ENCODE measurements around the gene VMP1. TPM values are rescaled to one million over a fixed set of nuclear protein-coding genes. Genes with fewer than 3 reads are reported as not detected.

Gene VMP1
- total and polyA plus RNA-seq, 4 donors = 92.5 to 249 (median 157) TPM

GRCh38 chr17:59669411-59669810 lies 38.0 kb upstream of the VMP1 start:
- Histone ChIP-seq H3K4me3 (no peak overlapping the region), H3K4me1 (ENCODE audit: control insufficient read depth in 5 of 5, insufficient read depth in 5 of 5, low read length in 5 of 5) (no peaks in the 10 kb centered on the region), H3K36me3 (ENCODE audit: control insufficient read depth in 4 of 4, insufficient read depth in 4 of 4, low read length in 4 of 4) (peaks cover 15 to 54% (median 30%) of the 10 kb centered on the region in 4 donors), H3K27me3 (ENCODE audit: control insufficient read depth in 3 of 3, insufficient read depth in 3 of 3, low read length in 2 of 3) (no peaks in the 10 kb centered on the region), H3K9me3 (ENCODE audit: control insufficient read depth in 4 of 4, insufficient read depth in 3 of 4, low read length in 3 of 4) (no peaks in the 10 kb centered on the region), H3K27ac (ENCODE audit: low read depth in 1 of 2, low read length in 1 of 2) (no peak overlapping the region), H3K9ac (ENCODE audit: insufficient read depth in 1 of 2, low read length in 2 of 2) (no peak overlapping the region)
- 59 to 67% methylated on average over 1 of the region's 1 CpG for WGBS, 2 donors
- ATAC-seq (ENCODE audit: insufficient read depth, low FRiP score) (no peak), DNase-seq (no peak)
- no peak for TF ChIP-seq CTCF (IDR thresholded peaks at IDR 0.05; ENCODE audit: control extremely low read depth, extremely low read depth)

- DNase-seq (no peak), ATAC-seq (ENCODE audit: insufficient read depth, low FRiP score) (no peak)
- Histone ChIP-seq H3K27ac (ENCODE audit: low read depth in 1 of 2, low read length in 1 of 2) (no peak overlapping the region), H3K4me1 (ENCODE audit: control insufficient read depth in 5 of 5, insufficient read depth in 5 of 5, low read length in 5 of 5) (no peaks in the 10 kb centered on the region), H3K36me3 (ENCODE audit: control insufficient read depth in 4 of 4, insufficient read depth in 4 of 4, low read length in 4 of 4) (peaks cover 12 to 54% (median 26%) of the 10 kb centered on the region in 4 donors), H3K27me3 (ENCODE audit: control insufficient read depth in 3 of 3, insufficient read depth in 3 of 3, low read length in 2 of 3) (no peaks in the 10 kb centered on the region), H3K9ac (ENCODE audit: insufficient read depth in 1 of 2, low read length in 2 of 2) (no peak overlapping the region), H3K4me3 (no peak overlapping the region), H3K9me3 (ENCODE audit: control insufficient read depth in 4 of 4, insufficient read depth in 3 of 4, low read length in 3 of 4) (no peaks in the 10 kb centered on the region)
- no peak for TF ChIP-seq CTCF (IDR thresholded peaks at IDR 0.05; ENCODE audit: control extremely low read depth, extremely low read depth)
- 97 to 100% methylated on average over 1 of the region's 1 CpG for WGBS, 2 donors
Observed at GRCh38 chr17:59669944-59670343, 37.5 kb upstream of the VMP1 start.

GRCh38 chr17:59671386-59671785 lies 36.1 kb upstream of the VMP1 start:
- Histone ChIP-seq H3K27me3 (ENCODE audit: control insufficient read depth in 3 of 3, insufficient read depth in 3 of 3, low read length in 2 of 3) (no peaks in the 10 kb centered on the region), H3K9me3 (ENCODE audit: control insufficient read depth in 4 of 4, insufficient read depth in 3 of 4, low read length in 3 of 4) (no peaks in the 10 kb centered on the region), H3K36me3 (ENCODE audit: control insufficient read depth in 4 of 4, insufficient read depth in 4 of 4, low read length in 4 of 4) (peaks cover 8 to 56% (median 26%) of the 10 kb centered on the region in 4 donors), H3K27ac (ENCODE audit: low read depth in 1 of 2, low read length in 1 of 2) (no peak overlapping the region), H3K9ac (ENCODE audit: insufficient read depth in 1 of 2, low read length in 2 of 2) (no peak overlapping the region), H3K4me1 (ENCODE audit: control insufficient read depth in 5 of 5, insufficient read depth in 5 of 5, low read length in 5 of 5) (no peaks in the 10 kb centered on the region), H3K4me3 (no peak overlapping the region)
- no peak for DNase-seq
- TF ChIP-seq CTCF (IDR thresholded peaks at IDR 0.05; ENCODE audit: control extremely low read depth, extremely low read depth) = no peak
- ATAC-seq (ENCODE audit: insufficient read depth, low FRiP score) = no peak
- 96 to 100% methylated on average over 1 of the region's 1 CpG for WGBS, 2 donors

- no peaks in the 10 kb centered on the region for H3K4me1 ChIP-seq (ENCODE audit: control insufficient read depth in 5 of 5, insufficient read depth in 5 of 5, low read length in 5 of 5)
- no peak overlapping the region for H3K27ac ChIP-seq (ENCODE audit: low read depth in 1 of 2, low read length in 1 of 2)
- H3K36me3 ChIP-seq (ENCODE audit: control insufficient read depth in 4 of 4, insufficient read depth in 4 of 4, low read length in 4 of 4) = peaks cover 8 to 62% (median 39%) of the 10 kb centered on the region in 4 donors
- H3K9ac ChIP-seq (ENCODE audit: insufficient read depth in 1 of 2, low read length in 2 of 2) = no peak overlapping the region
- H3K27me3 ChIP-seq (ENCODE audit: control insufficient read depth in 3 of 3, insufficient read depth in 3 of 3, low read length in 2 of 3) = no peaks in the 10 kb centered on the region
- DNase-seq (no peak), ATAC-seq (ENCODE audit: insufficient read depth, low FRiP score) (no peak)
- no peaks in the 10 kb centered on the region for H3K9me3 ChIP-seq (ENCODE audit: control insufficient read depth in 4 of 4, insufficient read depth in 3 of 4, low read length in 3 of 4)
- TF ChIP-seq CTCF (IDR thresholded peaks at IDR 0.05; ENCODE audit: control extremely low read depth, extremely low read depth) = no peak
- WGBS, 2 donors = 21 to 57% methylated on average over 1 of the region's 1 CpG
- no peak overlapping the region for H3K4me3 ChIP-seq
Observed at GRCh38 chr17:59675231-59675630, 32.2 kb upstream of the VMP1 start.

All from lung (tissue), 12 donors.